Amygdala (tissue), 56 donors: ENCODE measurements around the gene OTX1.
"Not testable (repeated sequence)": the region's sequence is repeated elsewhere in the genome, so short reads cannot be mapped to it uniquely, and the experiment has no call there.

Experiments used
- DNase-seq, 56 donors: peaks; one replicate each; lab custom pipeline; 2025; lab: John Stamatoyannopoulos, UW

Gene OTX1

DNA sequence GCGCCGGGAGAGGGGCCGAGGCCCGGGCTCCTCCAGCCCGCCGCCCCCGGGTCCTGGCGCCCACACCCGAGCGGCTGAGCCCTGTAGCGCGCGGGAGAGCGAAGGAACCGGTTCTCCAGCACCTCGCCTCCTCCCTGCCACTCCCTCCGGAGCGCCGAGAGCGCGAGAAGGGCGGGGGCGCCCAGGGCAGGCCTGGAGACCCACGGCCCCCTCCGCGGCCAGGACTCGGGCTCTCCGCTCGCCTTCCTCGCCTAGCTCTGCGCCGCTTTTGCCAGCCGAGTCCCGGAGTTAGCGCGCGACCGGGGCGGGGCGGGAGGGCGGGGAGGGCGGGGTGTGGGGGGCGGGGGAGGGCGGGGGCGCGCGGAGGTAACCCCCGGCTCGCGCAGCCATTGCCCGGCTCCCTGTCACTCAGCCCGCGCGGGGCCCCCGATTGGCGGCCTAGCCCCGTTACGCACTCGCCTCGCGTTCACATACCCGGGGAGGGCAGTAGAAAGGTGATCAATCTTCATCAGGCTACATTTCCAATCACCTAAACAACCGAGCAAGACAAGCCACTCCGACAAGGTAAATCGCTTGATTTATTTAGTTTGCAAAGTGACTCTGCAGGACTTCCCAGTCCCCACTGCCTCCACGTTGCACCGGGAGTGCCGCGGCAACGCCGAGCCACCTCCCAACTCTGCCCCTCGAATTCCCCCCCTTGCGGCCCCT is at the start of gene OTX1:
TSS of gene OTX1 (plus strand) at position 497 of the 708 bp plus-strand sequence. CDS start 2,161 bp downstream, outside the sequence.
- DNase-seq: peak in 28 of 56 donors; percentile 17 to 73 (median 48)

DNA sequence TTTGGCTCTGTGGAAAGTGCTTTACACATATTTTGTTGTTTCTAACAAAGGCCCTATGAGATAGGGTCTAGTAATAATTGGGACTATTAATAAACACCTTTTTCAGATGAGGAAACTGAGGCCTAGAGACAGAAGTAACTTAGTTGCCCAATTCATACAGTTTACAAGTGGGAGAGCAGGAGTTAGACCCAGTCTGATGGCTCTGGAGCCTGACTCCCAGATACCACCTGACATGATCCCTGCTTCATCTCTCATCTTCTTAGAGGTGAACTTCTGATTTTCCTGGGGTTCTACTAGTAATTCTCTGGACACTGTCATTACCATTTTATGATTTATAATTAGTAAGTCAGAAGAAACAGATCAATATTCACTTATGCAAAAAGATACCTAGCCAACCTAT is 49.1 kb upstream of the OTX1 start:
- DNase-seq: no peak

DNA sequence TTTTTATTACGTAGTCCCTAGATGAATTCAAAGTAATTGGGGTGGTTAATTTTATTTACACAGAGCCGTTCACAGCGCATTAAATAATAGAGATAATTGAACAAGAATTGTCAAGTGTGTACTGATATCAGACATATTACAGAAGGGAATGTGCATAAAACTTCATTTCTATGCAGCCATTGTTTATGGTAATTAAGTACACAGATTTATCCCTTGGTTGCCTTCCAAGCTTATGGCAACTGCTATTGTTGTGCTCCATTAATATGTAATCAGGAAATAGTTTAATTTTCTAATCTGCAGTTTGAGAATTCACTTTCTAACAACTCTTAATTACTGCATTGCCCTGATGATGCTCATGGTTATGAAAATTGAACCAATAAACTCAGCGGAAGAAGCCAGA is 47.3 kb upstream of the OTX1 start:
- no peak for DNase-seq

GRCh38 chr2:63007813-63008458 is 42.7 kb upstream of the OTX1 start:
- DNase-seq: no peak

DNA sequence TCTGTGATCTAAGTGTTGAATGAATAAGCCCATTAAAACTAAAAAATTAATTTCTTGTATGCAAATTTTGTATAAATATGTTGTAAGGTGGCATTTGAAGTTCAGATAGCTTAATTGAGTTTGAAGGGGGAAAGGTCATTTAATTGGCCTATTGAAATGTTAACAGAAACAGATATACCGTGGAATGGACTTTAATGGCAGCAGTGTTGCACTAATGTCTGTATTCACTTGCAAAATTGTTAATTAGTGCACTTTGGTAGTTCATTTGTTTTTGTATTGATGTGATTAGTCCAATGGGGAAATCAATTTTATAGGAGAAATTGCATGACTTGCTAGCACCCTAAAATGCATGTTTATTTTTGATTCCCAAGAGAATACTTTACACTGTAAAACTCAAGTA is 41.8 kb upstream of the OTX1 start:
- DNase-seq: no peak

- DNase-seq: no peak
Observed at GRCh38 chr2:63009490-63009889, 41.1 kb upstream of the OTX1 start.

GRCh38 chr2:63012541-63012940 is 38.1 kb upstream of the OTX1 start:
- DNase-seq: no peak

- no peak for DNase-seq
Observed at GRCh38 chr2:63013438-63013837, 37.2 kb upstream of the OTX1 start.

- DNase-seq: no peak
Observed at GRCh38 chr2:63015389-63015788, 35.2 kb upstream of the OTX1 start.

- no peak for DNase-seq
Observed at GRCh38 chr2:63018439-63018838, 32.2 kb upstream of the OTX1 start.

DNA sequence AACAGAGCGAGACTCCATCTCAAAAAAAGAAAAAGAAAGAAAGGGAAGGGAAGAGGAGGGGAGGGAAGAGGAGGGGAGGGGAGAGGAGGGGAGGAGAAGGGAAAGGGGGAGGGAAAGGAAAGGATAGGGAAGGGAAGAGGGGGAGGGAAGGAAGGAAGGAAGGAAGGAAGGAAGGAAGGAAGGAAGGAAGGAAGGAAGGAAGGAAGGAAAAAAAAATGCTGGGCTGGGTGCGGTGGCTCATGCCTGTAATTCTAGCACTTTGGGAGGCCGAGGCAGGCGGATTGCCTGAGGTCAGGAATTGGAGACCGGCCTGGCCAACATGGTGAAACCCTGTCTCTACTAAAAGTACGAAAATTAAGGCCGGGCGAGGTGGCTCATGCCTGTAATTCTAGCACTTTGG is 30.9 kb upstream of the OTX1 start:
- DNase-seq: not testable (repeated sequence)

DNA sequence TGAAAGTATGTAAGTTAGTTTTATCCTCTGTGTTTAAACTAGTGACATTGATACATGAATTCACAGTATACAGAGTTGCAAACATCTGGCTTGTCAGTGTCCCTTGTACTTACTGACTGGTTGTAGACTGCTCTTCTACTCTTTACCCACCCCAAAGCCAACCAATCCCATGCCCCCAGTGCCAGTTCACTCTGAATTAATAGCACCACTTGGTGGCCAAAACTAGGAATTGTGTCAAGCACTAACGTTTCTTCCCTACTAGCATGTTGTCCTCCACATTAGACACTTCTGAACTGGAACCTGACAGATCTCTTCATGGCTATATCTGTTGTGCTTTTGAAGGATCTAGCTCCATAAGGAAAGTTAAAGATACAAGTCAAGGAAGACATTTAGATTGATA is 27.2 kb upstream of the OTX1 start:
- no peak for DNase-seq

- no peak for DNase-seq
Observed at GRCh38 chr2:63027220-63027619, 23.4 kb upstream of the OTX1 start.

DNA sequence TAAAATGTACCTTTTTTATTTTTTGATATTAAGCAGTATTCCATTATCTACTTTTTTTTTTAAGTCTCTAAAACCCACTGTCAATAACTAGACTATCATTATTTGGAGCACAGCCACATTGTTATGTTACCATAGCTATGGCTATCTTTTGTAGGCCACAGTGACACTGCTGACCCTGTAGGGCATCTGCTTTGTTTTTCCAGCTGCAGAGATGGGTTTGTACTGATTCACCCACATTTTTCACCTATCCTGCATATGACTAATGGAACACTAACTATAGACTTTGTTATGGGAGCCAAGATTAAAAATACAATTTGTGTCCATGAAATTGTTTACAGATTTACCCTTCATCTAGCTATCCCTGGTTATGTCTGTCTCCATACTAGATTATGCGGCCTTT is 21.6 kb upstream of the OTX1 start:
- no peak for DNase-seq

DNA sequence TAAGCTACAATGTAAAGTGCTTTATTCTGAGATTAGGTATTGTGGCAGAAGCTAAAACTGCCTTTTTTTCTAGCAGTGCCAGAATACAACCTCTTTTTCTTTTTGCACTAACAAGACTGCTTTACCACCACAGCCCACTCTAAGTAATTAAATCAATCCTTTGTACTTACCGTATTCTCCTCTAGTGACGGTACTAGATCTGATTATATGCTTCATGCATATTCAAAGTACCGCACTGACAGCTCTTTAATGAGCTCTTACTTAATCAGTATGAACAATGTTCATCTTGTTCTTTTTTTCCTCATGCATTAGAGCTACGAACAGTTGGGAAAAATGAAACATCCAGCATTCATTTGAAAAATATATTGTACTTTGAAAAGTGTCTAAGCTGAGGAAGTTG is 16.1 kb upstream of the OTX1 start:
- no peak for DNase-seq

- no peak for DNase-seq
Observed at GRCh38 chr2:63035169-63035568, 15.5 kb upstream of the OTX1 start.

- no peak for DNase-seq
Observed at GRCh38 chr2:63035660-63036059, 15.0 kb upstream of the OTX1 start.

GRCh38 chr2:63038034-63038433 is 12.6 kb upstream of the OTX1 start:
- no peak for DNase-seq

DNA sequence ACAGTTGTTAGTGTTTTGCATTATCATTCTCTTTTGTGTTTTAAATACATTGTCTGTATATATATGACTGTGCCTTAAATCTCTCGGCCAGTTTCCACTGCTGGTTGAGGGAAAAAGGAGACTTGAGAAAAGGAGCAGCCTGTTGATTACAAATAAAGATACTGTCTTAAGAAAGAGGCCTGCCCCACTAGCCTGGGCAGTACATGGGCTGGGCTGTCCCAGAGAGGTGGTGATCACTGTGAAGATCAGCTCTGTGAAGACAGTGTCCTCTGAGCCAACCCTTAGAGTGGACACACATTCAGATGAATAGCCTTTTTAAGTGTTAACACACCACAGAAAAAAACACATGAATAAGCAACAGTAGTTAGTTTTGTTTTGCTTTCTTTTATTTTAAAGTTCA is 10.0 kb upstream of the OTX1 start:
- no peak for DNase-seq

GRCh38 chr2:63041592-63041991 is 9.0 kb upstream of the OTX1 start:
- DNase-seq: no peak

DNA sequence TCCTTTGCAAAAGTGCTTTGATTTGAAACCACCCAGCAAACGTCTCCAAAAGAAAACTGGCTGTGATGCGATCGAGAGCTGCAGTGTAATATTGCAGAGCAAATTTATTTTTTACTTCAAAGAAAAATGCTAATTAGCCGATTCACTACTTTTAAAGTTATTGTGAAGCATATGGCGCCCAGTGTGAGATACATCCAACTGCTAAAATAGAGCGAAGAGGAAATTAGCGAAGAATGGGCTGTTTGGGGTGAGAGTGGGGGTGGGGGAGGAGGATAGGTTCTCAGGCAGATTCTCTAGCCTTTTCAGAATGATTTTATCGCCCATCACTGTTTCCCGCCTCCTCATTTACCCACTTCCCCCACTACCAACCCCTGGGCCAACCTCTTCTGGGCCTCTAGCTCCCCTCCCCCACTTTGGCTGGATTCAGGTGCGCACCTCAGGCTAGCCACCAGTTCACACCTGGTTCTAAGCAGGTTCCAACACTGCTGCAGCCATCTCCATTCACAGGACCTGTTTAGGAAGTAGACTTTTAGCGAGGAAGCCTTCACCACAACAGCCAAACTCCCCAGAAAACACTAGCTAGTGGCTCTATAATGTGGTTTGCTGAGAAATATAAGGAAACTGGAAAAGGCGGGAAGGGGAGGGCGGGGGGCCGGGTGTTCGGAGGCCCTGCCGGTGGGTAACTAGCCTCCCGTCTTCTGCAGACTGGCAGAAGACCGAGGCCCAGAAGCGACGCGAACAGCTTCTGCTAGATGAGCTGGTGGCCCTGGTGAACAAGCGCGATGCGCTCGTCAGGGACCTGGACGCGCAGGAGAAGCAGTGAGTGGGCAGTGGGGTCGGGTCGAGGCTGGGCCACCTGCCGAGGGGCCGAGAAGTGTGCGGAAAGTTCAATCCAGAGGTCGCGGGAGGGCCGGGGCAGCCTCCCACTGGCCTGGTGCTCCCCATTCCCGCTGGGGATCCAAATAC is 6.0 kb upstream of the OTX1 start:
- peak in 1 of 56 donors; percentile 10 for DNase-seq
